Measurements from ENCODE around the gene RET. TPM values are rescaled to one million over a fixed set of nuclear protein-coding genes. Genes with fewer than 3 reads are reported as not detected.

RET gene
- total RNA-seq, 1 donor from 2014 or later: 1.2 TPM

DNA sequence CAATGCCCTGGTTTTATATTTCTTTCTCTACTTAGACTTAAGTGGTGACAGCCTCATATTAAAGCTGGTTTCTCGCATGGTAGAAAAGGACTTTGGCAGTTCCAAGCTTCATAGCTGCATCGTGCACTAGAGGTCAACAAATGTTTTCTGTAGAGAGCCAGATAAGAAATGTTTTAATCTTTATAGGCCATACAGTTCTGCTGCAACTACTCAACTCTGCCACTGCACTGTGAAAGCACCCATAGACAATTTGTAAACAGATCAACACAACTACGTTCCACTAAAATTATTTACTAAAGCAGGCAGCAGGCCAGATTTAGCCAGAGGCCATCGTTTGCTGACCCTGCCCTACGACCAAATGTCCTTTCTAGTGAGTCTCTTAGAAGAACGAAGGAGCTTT, 98.1 kb downstream of the RET start:
- no peak for DNase-seq

DNA sequence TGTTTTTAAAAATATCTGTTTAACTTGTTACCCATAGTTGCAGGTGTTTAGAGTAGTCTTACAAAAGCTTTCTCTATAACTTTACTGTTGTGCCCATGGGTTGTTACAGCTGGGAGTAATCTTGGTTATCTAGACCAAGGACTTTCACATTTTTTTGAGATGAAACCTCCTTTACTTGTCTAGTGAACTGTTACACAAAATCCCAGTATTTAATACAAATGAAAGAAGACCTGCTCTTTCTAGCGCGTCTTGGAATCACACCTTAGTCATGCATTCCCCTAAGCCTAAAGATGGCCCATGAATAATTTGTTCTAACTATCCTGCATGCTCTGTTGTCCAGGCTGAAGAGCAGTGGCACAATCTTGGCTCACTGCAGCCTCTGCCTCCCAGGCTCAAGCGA, 99.4 kb downstream of the RET start:
- no peak for DNase-seq

DNA sequence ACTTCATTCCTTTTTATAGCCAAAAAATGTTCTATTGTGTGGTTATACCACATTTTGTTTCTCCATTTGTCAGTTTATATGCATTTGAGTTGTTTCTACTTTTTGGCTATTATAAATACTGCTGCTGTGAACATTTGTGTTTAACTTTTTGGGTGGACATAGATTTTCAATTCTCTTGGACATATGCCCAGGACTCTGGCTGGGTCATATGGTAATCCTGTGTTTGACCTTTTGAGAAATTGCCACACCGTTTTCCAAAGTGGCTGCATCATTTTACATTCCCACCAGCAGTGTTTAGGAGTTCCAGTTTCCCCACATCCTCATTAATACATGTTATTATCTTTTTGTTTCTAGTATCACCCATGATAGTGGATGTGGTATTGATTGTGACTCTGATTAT, 100.7 kb downstream of the RET start:
- DNase-seq: no peak

Other genes starting within 250 kb of the RET start
- 10.2 and 11.7 TPM in 2 replicates for gene CSGALNACT2, start 61.4 kb downstream of the RET start, total RNA-seq
- 0.17 and 0.51 TPM in 2 replicates for gene RASGEF1A, start 190.0 kb downstream of the RET start, total RNA-seq

All from dermis blood vessel endothelial cell (primary cell).